GM12878 (cell line): ENCODE data around the gene LRTM2. TPM values are rescaled to one million over a fixed set of nuclear protein-coding genes. Genes with fewer than 3 reads are reported as not detected.

Source experiments
- BACH1 ChIP-seq: fragments of 450-650 bp; IDR thresholded peaks from 2 replicates; pipeline ENCODE4 v1.6.1; 2017; ENCODE audit warnings: mild to moderate bottlenecking, borderline replicate concordance
- CHD2 ChIP-seq: IDR thresholded peaks from 2 replicates; pipeline ENCODE4 v1.6.1; 2011; ENCODE audit warnings: low read depth, low read length, improper control_type of control experiment, borderline replicate concordance
- CREB1 ChIP-seq: IDR thresholded peaks from 2 replicates; pipeline ENCODE4 v1.6.1; 2012; ENCODE audit warnings: low read depth, mild to moderate bottlenecking, inconsistent platforms
- CTCF ChIP-seq, 3 experiments: IDR thresholded peaks in 2 of 3; conservative IDR thresholded peaks in 1 of 3; 2 replicates each; pipeline ENCODE4 v1.5.1; 2011; ENCODE audit warnings: low read depth in 3 of 3, low read length in 3 of 3, mild to moderate bottlenecking in 3 of 3, control low read depth in 2 of 3, moderate library complexity in 2 of 3, inconsistent platforms in 1 of 3, mixed read lengths in 1 of 3; ENCODE audit not compliant: control insufficient read depth in 2 of 3, insufficient read depth in 1 of 3; ENCODE audit errors: extremely low read depth in 1 of 3
- E4F1 ChIP-seq: fragments of 450-650 bp; IDR thresholded peaks from 2 replicates; pipeline ENCODE4 v1.6.1; 2018; ENCODE audit warnings: borderline replicate concordance, mild to moderate bottlenecking; ENCODE audit not compliant: partially characterized antibody
- FOXK2 ChIP-seq: fragments of 450-650 bp; IDR thresholded peaks from 2 replicates; pipeline ENCODE4 v1.6.1; 2017; ENCODE audit warnings: mild to moderate bottlenecking, moderate library complexity
- HDAC2 ChIP-seq: fragments of 200-600 bp; sonication (generic); IDR thresholded peaks from 2 replicates; pipeline ENCODE4 v1.6.1; 2017
- HDAC6 ChIP-seq: fragments of 200-600 bp; sonication (generic); IDR thresholded peaks from one replicate; pipeline ENCODE4 v1.8.0; 2017; ENCODE audit warnings: antibody characterized with exemption; ENCODE audit not compliant: unreplicated experiment
- IRF3 ChIP-seq: fragments of 450-650 bp; IDR thresholded peaks from 2 replicates; pipeline ENCODE4 v1.6.1; 2014; ENCODE audit warnings: mild to moderate bottlenecking
- MTA2 ChIP-seq: fragments of 450-650 bp; IDR thresholded peaks from 2 replicates; pipeline ENCODE4 v1.6.1; 2016; ENCODE audit warnings: low read depth, mild to moderate bottlenecking, moderate library complexity
- NR2C2 ChIP-seq: IDR thresholded peaks from 2 replicates; pipeline ENCODE4 v1.6.1; 2011; ENCODE audit warnings: borderline replicate concordance, low read depth; ENCODE audit not compliant: control insufficient read depth, insufficient read length
- POLR2AphosphoS2 ChIP-seq: IDR thresholded peaks from 2 replicates; pipeline ENCODE4 v1.6.1; 2011; ENCODE audit warnings: low read depth, mild to moderate bottlenecking, low read length, improper control_type of control experiment, moderate library complexity
- RAD51 ChIP-seq: fragments of 450-650 bp; IDR thresholded peaks from 2 replicates; pipeline ENCODE4 v1.6.1; 2016; ENCODE audit warnings: moderate library complexity, mild to moderate bottlenecking, inconsistent platforms
- SMC3 ChIP-seq: IDR thresholded peaks from 2 replicates; pipeline ENCODE4 v1.6.1; 2011; ENCODE audit warnings: low read length, improper control_type of control experiment, borderline replicate concordance
- SRF ChIP-seq, 2 experiments: IDR thresholded peaks; 2 replicates each; pipeline ENCODE4 v1.6.1; 2011; ENCODE audit warnings: low read depth in 2 of 2, low read length in 2 of 2, mild to moderate bottlenecking in 1 of 2, moderate library complexity in 1 of 2
- TAF1 ChIP-seq: IDR thresholded peaks from 2 replicates; pipeline ENCODE4 v1.6.1; 2011; ENCODE audit warnings: mild to moderate bottlenecking, low read depth, low read length, borderline replicate concordance
- TCF3 ChIP-seq: IDR thresholded peaks from 2 replicates; pipeline ENCODE4 v1.6.1; 2012; ENCODE audit warnings: low read depth, mild to moderate bottlenecking, low read length, borderline replicate concordance; ENCODE audit not compliant: insufficient read depth
- ZNF384 ChIP-seq: IDR thresholded peaks from 2 replicates; pipeline ENCODE4 v1.6.1; 2012; ENCODE audit warnings: low read depth, mild to moderate bottlenecking, low read length, improper control_type of control experiment, borderline replicate concordance
- ZNF592 ChIP-seq: fragments of 450-650 bp; IDR thresholded peaks from 2 replicates; pipeline ENCODE4 v1.6.1; 2017; ENCODE audit warnings: mild to moderate bottlenecking, moderate library complexity
- polyA plus RNA-seq, 11 experiments: library from polyadenylated mRNA; depleted of rRNA in 4 of 11; unstranded in 6 of 11; stranded (reverse) in 5 of 11; fragments of >200 nt; fragmentation: Nextera tagmentation in 4 of 11; fragmentation: Illumina TruSeq in 1 of 11; extraction: Ambion mirVana in 4 of 11; extraction: Trizol in 1 of 11; gene quantifications; 1 replicate in 1 of 11; 2 replicates in 10 of 11; pipeline versions ENCODE4 v1.2.1 to v1.2.3, GENCODE V29; 2011 to 2016; ENCODE audit warnings: inconsistent platforms in 2 of 11, missing spikeins in 2 of 11, low read depth in 1 of 11
- total RNA-seq, 4 experiments: library from RNA; depleted of rRNA in 3 of 4; stranded (reverse); fragments of >200 nt in 3 of 4; fragmentation: Illumina TruSeq in 1 of 4; extraction: Trizol in 1 of 4; gene quantifications; 2 replicates each; pipeline versions ENCODE4 v1.2.1 to v1.2.3, GENCODE V29; 2013 to 2021

LRTM2 gene
- total and polyA plus RNA-seq, 10 of the 15 experiments (the other 5 are each of a cell fraction or from before 2014, with no cell fraction given) = 0.05 TPM; not detected in 9

GRCh38 chr12:1804545-1805332 lies 15.6 kb upstream of the LRTM2 start (continued):
- TF ChIP-seq TAF1 (no peak), POLR2AphosphoS2 (no peak), HDAC2 (no peak), FOXK2 (no peak), RAD51 (0 out of 2 replicates have a peak, but pooled peaks have one; percentile 19), ZNF384 (no peak), E4F1 (peak; percentile 47), MTA2 (no peak), TCF3 (no peak), BACH1 (no peak), IRF3 (no peak), HDAC6 (no peak), ZNF592 (no peak), NR2C2 (no peak), CREB1 (no peak), SMC3 (no peak), SRF (IDR thresholded peaks at IDR 0.05; ENCODE audit: low read depth in 2 of 2, low read length in 2 of 2) (no peak), CHD2 (peak; percentile 81; the same call in 1 of the 2 replicates), CTCF (IDR thresholded peaks at IDR 0.05 in 2 of 3, conservative IDR thresholded peaks at IDR 0.05 in 1 of 3; ENCODE audit: control insufficient read depth in 2 of 3, extremely low read depth in 1 of 3, insufficient read depth in 1 of 3, low read depth in 3 of 3, low read length in 3 of 3) (no peak)
